ENCODE results near the gene HS6ST2. TPM values are rescaled to one million over a fixed set of nuclear protein-coding genes. Genes with fewer than 3 reads are reported as not detected.

Gene HS6ST2
- total and polyA plus RNA-seq, 3 donors from 2014 or later = 3.7 to 13.3 (median 7.6) TPM

DNA sequence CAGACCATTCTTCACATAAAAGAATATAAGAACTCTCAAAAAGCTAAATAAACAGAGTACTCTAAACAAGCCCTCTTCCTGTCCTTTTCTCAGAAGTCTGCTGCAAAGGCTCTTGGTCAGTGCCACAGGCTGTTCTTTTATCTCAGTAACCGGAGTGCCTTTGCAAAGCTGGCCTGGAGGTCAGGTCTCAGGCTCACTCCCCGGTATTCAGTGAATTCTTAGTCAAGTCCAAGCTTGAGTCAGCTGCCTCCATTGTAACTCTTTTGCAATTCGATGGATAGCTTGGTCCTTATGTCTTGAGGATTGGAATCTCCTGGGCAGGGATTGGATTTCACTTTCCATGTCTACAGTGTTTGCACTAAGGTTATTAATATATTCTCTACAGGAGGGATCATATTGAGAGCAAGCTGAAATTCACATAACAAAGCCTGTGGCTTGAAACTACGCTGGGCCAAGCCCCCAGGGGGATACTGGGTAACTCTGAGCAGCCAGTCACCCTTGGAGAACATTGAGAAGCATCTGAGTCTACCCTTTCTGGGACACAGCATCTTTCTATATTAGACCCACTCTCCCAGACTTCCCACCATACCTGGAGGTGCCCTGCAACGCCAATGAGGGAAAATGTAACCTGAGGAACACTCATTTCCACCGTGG, 10.0 kb upstream of the HS6ST2 start:
- Histone ChIP-seq H3K9me3 (no peaks in the 10 kb centered on the region), H3K4me3 (no peak overlapping the region), H3K4me1 (no peaks in the 10 kb centered on the region), H3K36me3 (ENCODE audit: low read depth, missing control alignments) (no peaks in the 10 kb centered on the region), H3K27ac (no peak overlapping the region), H3K27me3 (no peaks in the 10 kb centered on the region)
- 51 to 64% methylated on average over 3 to 6 of the region's 6 CpGs for WGBS, 2 donors
- TF ChIP-seq CTCF (IDR thresholded peaks at IDR 0.05) (no peak), POLR2A (IDR thresholded peaks at IDR 0.05) (no peak)
- intact Hi-C loops (cut with DNase I; ENCODE audit: low total_unique reads) = no loop called here
- DNase-seq = no peak

DNA sequence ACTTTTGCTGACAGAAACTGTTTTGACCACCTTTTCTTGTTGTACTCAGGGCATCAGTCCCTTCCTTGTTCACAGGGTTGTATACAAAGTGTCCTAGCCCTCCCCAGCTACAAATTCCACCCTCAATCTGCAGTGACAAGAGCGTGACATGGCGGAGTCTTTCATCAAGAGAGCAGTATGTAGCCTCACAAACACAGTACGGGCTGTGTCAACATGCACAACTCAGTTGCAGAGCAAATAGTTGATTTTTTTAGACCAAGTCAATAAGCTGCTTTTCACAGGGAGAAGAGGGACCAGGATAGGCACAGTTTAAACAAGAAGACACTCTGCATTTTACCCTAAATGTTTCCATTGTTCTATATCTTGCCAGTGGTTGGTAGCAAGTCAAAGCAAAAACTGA, 8.6 kb upstream of the HS6ST2 start:
- Histone ChIP-seq H3K4me1 (no peaks in the 10 kb centered on the region), H3K9me3 (no peaks in the 10 kb centered on the region), H3K27ac (no peak overlapping the region), H3K36me3 (ENCODE audit: low read depth, missing control alignments) (no peaks in the 10 kb centered on the region), H3K27me3 (no peaks in the 10 kb centered on the region), H3K4me3 (no peak overlapping the region)
- no peak for DNase-seq
- no peak for TF ChIP-seq CTCF (IDR thresholded peaks at IDR 0.05)
- no peak for TF ChIP-seq POLR2A (IDR thresholded peaks at IDR 0.05)
- intact Hi-C loops (cut with DNase I; ENCODE audit: low total_unique reads) = no loop called here
- 93 to 94% methylated on average over 3 of the region's 3 CpGs for WGBS, 2 donors

- no peaks in the 10 kb centered on the region for H3K9me3 ChIP-seq
- no peak overlapping the region for H3K27ac ChIP-seq
- no peaks in the 10 kb centered on the region for H3K27me3 ChIP-seq
- no peak for TF ChIP-seq POLR2A (IDR thresholded peaks at IDR 0.05)
- no peak for TF ChIP-seq CTCF (IDR thresholded peaks at IDR 0.05)
- no peaks in the 10 kb centered on the region for H3K36me3 ChIP-seq (ENCODE audit: low read depth, missing control alignments)
- H3K4me3 ChIP-seq = no peak overlapping the region
- no peak for DNase-seq
- 93 to 97% methylated on average over 4 of the region's 4 CpGs for WGBS, 2 donors
- no peaks in the 10 kb centered on the region for H3K4me1 ChIP-seq
- intact Hi-C loops (cut with DNase I; ENCODE audit: low total_unique reads) = no loop called here
Observed at GRCh38 chrX:132965461-132965860, 7.0 kb upstream of the HS6ST2 start.

GRCh38 chrX:132961511-132961910, 3.1 kb upstream of the HS6ST2 start:
- WGBS, 2 donors = 83 to 100% methylated on average over 1 of the region's 1 CpG
- intact Hi-C loops (cut with DNase I; ENCODE audit: low total_unique reads) = no loop called here
- no peak overlapping the region for H3K27ac ChIP-seq
- no peak for DNase-seq
- H3K4me1 ChIP-seq = no peaks in the 10 kb centered on the region
- H3K9me3 ChIP-seq = no peaks in the 10 kb centered on the region
- H3K27me3 ChIP-seq = no peaks in the 10 kb centered on the region
- H3K4me3 ChIP-seq = no peak overlapping the region
- TF ChIP-seq POLR2A (IDR thresholded peaks at IDR 0.05) (no peak), CTCF (IDR thresholded peaks at IDR 0.05) (no peak)
- H3K36me3 ChIP-seq (ENCODE audit: low read depth, missing control alignments) = no peaks in the 10 kb centered on the region

All from testis (tissue), 3 donors.